RWPE2 (cell line): Measurements from ENCODE around the gene RASD2.
"Not testable (repeated sequence)": the region's sequence is repeated elsewhere in the genome, so short reads cannot be mapped to it uniquely, and the experiment has no call there.

Experiments
- ATAC-seq: fragments of 200-7000 bp; cut with Tn5 transposase; 3 replicates; pipeline ENCODE4 v1.9.1; 2021; ENCODE audit warnings: low read depth
- DNase-seq: peaks from one replicate; pipeline ENCODE4 v3.0.0-alpha.2; 2020; ENCODE audit warnings: low spot score
- H3K27ac ChIP-seq: fragments of 450-650 bp; 2 replicates; pipeline ENCODE4 v1.5.1; 2017; ENCODE audit warnings: mild to moderate bottlenecking; ENCODE audit not compliant: poor library complexity, severe bottlenecking
- H3K27me3 ChIP-seq: fragments of 250-450 bp; sonication (Bioruptor Pico); 2 replicates; pipeline ENCODE4 v1.5.1; 2021; ENCODE audit warnings: mild to moderate bottlenecking, moderate library complexity; ENCODE audit not compliant: insufficient read depth, poor library complexity, severe bottlenecking
- H3K36me3 ChIP-seq: fragments of 250-450 bp; sonication (Bioruptor Pico); 2 replicates; pipeline ENCODE4 v1.5.1; 2020; ENCODE audit warnings: low read depth, mild to moderate bottlenecking, moderate library complexity
- H3K4me1 ChIP-seq: fragments of 250-450 bp; sonication (Bioruptor Pico); 2 replicates; pipeline ENCODE4 v1.5.1; 2021; ENCODE audit warnings: mild to moderate bottlenecking, moderate library complexity; ENCODE audit not compliant: insufficient read depth, poor library complexity, severe bottlenecking
- H3K4me3 ChIP-seq: fragments of 250-450 bp; sonication (Bioruptor Pico); 2 replicates; pipeline ENCODE4 v1.5.1; 2021; ENCODE audit warnings: mild to moderate bottlenecking, moderate library complexity; ENCODE audit not compliant: severe bottlenecking
- H3K9me3 ChIP-seq: fragments of 250-450 bp; sonication (Bioruptor Pico); 2 replicates; pipeline ENCODE4 v1.5.1; 2021; ENCODE audit warnings: mild to moderate bottlenecking, moderate library complexity; ENCODE audit not compliant: severe bottlenecking
- TF ChIP-seq, protein P1 (sequence below): fragments of 450-650 bp; IDR thresholded peaks from one replicate; pipeline ENCODE4 v1.5.1; 2017; ENCODE audit warnings: mild to moderate bottlenecking, moderate library complexity; ENCODE audit not compliant: poor library complexity, severe bottlenecking

RASD2 gene, protein sequence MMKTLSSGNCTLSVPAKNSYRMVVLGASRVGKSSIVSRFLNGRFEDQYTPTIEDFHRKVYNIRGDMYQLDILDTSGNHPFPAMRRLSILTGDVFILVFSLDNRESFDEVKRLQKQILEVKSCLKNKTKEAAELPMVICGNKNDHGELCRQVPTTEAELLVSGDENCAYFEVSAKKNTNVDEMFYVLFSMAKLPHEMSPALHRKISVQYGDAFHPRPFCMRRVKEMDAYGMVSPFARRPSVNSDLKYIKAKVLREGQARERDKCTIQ

DNA sequence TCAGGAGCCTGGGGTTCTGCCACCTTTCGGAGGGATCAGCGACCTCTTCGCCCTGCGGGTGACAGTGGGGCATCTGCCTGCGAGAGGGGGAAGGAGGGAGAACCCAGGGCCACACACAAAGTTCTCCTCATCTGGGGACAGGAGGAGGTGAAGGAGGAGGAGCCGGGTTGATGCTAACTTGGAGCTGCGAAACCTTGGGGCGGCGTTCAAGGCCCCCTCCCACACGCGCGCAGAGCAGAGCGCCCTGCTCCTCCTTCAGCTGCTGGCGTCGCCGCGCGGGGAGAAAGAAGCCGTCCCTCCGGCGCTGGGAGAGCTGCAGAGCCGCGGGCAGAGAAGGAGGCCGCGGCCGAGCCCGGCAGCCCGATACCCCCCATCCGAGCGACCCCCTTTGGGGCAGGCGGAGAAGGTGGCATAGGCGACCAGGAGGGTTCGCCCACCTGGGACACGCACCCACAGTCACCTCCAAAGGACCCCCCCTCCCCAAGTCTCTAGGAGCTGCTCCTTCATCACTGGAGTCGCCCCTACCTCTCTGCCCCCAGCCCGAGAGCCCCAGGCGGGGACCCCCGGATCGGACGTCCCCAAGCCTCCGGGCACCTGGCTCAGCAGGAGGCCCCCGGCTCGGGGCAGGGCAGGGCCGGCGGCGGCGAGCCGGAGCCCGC is at the start of gene RASD2:
TSS of gene RASD2 (plus strand) at position 237 of the 659 bp plus-strand sequence. CDS start 5,979 bp downstream, outside the sequence.
- ATAC-seq (peak; percentile 53), DNase-seq (no peak)
- Histone ChIP-seq H3K4me3 (peak within 1 kb of the TSS; percentile 41), H3K9me3 (no peaks in the 10 kb centered on the region), H3K27ac (no peak within 1 kb of the TSS), H3K4me1 (peaks cover 12% of the 10 kb centered on the region), H3K27me3 (peaks cover 8% of the 10 kb centered on the region), H3K36me3 (no peaks in the 10 kb centered on the region)
- TF ChIP-seq, protein P1, sequence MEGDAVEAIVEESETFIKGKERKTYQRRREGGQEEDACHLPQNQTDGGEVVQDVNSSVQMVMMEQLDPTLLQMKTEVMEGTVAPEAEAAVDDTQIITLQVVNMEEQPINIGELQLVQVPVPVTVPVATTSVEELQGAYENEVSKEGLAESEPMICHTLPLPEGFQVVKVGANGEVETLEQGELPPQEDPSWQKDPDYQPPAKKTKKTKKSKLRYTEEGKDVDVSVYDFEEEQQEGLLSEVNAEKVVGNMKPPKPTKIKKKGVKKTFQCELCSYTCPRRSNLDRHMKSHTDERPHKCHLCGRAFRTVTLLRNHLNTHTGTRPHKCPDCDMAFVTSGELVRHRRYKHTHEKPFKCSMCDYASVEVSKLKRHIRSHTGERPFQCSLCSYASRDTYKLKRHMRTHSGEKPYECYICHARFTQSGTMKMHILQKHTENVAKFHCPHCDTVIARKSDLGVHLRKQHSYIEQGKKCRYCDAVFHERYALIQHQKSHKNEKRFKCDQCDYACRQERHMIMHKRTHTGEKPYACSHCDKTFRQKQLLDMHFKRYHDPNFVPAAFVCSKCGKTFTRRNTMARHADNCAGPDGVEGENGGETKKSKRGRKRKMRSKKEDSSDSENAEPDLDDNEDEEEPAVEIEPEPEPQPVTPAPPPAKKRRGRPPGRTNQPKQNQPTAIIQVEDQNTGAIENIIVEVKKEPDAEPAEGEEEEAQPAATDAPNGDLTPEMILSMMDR: no peak

DNA sequence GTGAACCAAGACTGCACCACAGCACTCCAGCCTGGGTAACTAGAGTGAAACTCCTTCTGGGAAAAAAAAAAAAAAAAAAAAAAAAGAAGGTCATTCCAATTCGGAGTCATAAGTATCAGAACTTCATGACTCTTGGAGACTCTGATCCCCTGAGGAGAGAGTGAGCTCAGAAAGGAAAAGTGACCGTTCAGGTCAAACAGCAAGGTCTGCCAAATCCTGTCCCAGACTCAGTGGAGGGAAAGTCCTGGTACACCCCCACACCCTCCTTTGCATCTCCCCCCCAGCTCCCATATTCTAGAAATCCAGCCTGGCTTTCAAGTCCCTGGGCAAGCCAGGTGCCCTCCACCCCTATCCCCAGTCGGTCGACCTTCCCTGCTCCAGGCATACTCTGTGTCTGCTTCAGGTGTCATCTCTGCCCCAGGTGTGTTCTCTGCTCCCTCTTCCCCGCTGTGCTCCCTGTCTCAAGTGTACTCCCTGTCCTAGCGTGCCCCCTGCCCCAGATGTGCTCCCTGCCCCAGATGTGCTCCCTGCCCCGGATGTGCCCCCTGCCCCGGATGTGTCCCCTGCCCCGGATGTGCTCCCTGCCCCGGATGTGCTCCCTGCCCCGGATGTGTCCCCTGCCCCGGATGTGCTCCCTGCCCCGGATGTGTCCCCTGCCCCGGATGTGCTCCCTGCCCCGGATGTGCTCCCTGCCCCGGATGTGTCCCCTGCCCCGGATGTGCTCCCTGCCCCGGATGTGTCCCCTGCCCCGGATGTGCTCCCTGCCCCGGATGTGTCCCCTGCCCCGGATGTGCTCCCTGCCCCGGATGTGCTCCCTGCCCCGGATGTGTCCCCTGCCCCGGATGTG is 49.3 kb upstream of the RASD2 start:
- H3K36me3 ChIP-seq, H3K27ac ChIP-seq, H3K4me1 ChIP-seq, ATAC-seq, DNase-seq, H3K9me3 ChIP-seq, H3K27me3 ChIP-seq, H3K4me3 ChIP-seq: not testable (repeated sequence)

DNA sequence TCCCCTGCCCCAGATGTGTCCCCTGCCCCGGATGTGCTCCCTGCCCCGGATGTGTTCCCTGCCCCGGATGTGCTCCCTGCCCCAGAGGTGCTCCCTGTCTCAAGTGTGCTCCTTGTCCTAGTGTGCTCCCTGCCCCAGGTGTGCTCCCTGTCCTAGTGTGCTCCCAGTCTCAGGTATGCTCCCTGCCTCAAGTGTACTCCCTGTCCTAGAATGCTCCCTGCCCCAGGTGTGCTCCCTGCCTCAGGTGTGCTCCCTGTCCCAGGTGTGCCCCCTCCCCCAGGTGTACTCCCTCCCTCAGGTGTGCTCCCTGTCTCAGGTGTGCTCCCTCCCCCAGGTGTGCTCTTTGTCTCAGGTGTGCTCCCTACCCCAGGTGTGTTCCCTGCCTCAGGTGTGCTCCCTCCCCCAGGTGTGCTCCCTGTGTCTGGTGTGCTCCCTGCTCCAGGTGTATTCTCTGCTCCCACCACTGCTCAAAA is 48.7 kb upstream of the RASD2 start:
- TF ChIP-seq, protein P1: no peak
- Histone ChIP-seq H3K27ac (no peak overlapping the region), H3K36me3 (no peaks in the 10 kb centered on the region), H3K4me3 (no peak overlapping the region), H3K4me1 (no peaks in the 10 kb centered on the region), H3K27me3 (no peaks in the 10 kb centered on the region), H3K9me3 (no peaks in the 10 kb centered on the region)
- no peak for DNase-seq
- no peak for ATAC-seq

DNA sequence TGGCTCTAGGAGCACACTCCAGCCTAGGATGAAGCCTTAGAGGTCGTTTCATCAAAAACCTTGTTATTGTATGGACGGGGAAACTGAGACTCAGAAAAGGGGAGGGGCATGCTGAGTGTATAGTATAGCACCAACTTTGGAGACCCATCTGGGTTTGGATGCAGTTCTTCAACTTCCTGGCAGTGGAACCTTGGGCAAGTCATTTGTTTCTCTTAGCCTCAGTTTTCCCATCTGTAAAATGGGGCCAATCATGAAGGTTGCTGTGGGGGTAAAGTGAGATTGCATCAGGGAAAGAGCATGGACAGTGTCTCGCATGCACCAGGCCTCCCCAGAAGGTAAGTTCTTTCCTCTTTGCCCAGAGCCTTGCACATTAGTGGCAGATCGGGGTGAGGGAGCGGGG is 47.6 kb upstream of the RASD2 start:
- peaks cover under 1% of the 10 kb centered on the region for H3K27me3 ChIP-seq
- H3K36me3 ChIP-seq: no peaks in the 10 kb centered on the region
- DNase-seq (no peak), ATAC-seq (no peak)
- no peaks in the 10 kb centered on the region for H3K4me1 ChIP-seq
- H3K4me3 ChIP-seq: no peak overlapping the region
- H3K9me3 ChIP-seq: no peaks in the 10 kb centered on the region
- TF ChIP-seq, protein P1: no peak
- no peak overlapping the region for H3K27ac ChIP-seq

DNA sequence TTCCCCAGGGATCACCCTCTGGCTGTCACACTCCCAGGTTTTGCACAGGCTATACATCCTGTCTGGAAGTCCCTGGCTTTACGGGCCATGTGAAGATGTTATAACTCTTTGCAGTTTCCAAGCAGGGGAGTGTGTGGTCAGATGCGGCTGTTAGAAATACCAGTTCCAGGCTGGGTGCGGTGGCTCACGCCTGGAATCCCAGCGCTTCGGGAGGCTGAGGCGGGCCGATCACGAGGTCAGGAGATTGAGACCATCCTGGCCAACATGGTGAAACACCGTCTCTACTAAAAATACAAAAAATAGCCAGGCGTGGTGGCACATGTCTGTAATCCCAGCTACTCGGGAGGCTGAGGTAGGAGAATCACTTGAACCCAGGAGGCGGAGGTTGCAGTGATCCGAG is 44.9 kb upstream of the RASD2 start:
- not testable (repeated sequence) for H3K27ac ChIP-seq, H3K4me1 ChIP-seq, ATAC-seq, H3K4me3 ChIP-seq, H3K36me3 ChIP-seq, H3K27me3 ChIP-seq, H3K9me3 ChIP-seq, DNase-seq
